GM21381 (cell line): ENCODE results near the gene THEM5.
"Not testable (repeated sequence)": the region's sequence is repeated elsewhere in the genome, so short reads cannot be mapped to it uniquely, and the experiment has no call there.

Experiments
- ATAC-seq: cut with Tn5 transposase; IDR thresholded peaks from one replicate; pipeline ENCODE4 v1.9.1; 2021; ENCODE audit warnings: mild to moderate bottlenecking, moderate library complexity; ENCODE audit not compliant: unreplicated experiment

THEM5 gene, protein sequence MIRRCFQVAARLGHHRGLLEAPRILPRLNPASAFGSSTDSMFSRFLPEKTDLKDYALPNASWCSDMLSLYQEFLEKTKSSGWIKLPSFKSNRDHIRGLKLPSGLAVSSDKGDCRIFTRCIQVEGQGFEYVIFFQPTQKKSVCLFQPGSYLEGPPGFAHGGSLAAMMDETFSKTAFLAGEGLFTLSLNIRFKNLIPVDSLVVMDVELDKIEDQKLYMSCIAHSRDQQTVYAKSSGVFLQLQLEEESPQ

DNA sequence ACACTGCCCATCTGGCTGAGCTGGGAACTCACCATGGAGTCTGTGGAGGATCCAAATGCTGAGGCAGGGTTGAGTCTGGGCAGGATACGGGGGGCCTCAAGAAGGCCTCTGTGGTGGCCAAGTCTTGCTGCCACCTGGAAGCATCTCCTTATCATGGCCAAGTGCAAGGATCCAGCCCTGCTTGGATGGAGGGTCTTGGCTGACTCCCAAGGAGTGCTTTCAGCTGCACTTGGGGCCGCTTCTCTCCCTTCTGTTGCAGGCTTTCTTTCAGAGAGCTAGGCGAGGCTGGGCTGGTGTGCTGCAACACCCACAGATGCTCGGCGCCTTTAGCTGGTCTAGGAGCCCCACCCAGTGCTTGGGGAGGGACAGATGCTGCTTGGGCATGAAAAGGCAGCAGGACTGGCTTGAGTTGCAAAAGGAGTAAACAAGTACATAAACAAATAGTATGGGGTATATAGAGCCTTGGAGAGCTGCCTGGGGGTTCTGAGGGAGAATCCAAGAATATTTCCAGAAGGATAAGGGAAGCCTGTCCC is at the start of gene THEM5:
Gene THEM5, minus strand, starts transcription at position 302 of the 533 bp plus-strand sequence. Its CDS starts 147 bp downstream, at position 155.
- ATAC-seq, result no peak

DNA sequence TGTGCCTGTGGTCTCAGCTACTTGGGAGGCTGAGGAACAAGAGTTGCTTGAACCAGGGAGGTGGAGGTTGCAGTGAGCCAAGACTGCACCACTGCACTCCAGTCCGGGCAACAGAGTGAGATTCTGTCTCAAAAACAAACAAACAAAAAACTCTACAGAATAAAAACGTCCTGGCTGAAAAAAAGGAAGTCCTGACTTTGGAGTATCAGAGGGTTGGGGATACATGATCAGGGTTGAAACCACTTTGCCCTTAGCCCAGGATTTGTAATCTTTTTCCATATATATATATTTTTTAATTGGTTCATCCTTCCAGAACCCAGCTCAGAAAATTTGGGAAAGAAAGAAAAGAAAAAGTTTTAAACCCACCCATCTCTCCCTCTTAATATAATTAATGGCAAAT is 49.3 kb upstream of the THEM5 start:
- no peak for ATAC-seq

DNA sequence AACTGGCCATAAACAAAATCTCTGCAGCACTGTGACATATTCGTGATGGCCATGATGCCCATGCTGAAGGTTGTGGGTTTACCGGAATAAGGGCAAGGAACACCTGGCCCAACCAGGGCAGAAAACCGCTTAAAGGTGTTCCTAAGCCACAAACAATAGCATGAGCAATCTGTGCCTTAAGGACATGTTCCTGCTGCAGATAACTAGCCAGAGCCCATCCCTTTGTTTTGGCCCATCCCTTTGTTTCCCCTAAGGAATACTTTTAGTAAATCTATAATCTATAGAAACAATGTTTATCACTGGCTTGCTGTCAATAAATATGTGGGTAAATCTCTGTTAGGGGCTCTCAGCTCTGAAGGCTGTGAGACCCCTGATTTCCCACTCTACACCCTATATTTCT is 47.3 kb upstream of the THEM5 start:
- not testable (repeated sequence) for ATAC-seq

DNA sequence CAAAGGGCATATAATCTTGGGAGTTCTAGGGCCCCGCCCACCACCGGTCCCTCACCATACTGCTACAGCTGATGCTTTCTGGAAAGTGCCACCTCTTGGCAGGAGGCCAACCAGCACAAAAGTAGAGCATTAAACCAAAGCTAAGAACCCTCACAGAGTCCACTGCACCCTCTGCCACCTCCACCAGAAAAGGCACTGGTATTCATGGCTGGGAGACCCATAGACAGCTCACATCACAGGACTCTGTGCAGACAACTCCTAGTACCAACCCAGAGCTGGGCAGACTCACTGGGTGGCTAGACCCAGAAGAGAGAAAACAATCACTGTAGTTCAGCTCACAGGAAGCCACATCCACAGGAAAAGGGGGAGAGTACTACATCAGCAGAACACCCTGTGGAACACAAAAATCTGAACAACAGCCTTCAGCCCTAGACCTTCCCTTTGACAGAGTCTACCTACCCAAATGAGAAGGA is 45.0 kb upstream of the THEM5 start:
- ATAC-seq, result no peak

DNA sequence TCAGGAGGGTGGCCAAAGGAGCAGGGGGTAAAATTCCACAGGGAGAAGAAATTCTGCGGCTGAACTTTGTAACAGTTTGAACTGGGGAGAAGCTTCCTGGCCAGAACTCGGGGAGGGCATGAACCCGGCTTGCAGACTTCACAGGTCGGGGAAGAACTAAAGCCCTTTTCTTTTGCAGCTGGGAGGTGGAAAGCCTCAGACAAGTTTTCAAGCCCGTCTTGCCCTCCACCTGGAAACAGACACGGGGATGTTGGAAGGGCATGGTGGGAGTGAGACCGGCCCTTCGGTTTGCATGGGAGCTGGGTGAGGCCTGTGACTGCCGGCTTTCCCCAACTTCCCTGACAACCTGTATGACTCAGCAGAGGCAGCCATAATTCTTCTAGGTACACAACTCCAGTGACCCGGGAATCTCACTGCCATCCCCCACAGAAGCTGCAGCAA is 44.5 kb upstream of the THEM5 start:
- ATAC-seq, result no peak

DNA sequence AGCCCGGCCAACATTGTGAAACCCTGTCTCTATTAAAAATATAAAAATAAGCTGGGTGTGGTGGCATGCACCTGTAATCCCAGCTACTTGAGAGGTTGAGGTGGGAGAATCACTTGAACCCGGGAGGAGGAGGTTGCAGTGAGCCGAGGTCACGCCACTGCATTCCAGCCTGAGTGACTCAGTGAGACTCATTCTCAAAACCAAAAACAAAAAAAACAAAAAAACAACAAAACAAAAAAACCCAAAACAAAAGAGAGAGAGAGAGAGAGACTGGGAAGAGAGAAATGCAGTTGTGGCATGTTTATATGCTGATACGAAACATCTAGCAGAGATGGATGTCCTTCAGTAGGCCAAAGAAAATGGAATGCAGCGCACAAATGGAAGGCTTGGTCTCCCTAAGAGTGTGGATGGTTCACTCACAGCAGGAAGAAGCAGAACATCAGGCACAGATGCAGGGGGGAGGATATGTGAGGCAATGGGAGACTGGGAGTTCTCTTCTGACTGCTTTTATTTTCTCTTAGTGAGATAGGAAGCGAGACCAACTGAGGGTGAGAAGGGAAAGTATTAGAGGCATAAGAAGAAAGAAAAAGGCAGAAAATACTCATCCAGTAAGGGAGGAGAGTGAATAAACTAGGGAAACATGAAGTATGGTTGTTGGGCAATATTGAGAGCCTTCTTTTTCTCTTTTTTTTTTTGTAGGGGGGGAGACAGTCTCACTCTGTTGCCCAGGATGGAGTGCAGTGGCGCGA is 39.8 kb upstream of the THEM5 start:
- no peak for ATAC-seq

DNA sequence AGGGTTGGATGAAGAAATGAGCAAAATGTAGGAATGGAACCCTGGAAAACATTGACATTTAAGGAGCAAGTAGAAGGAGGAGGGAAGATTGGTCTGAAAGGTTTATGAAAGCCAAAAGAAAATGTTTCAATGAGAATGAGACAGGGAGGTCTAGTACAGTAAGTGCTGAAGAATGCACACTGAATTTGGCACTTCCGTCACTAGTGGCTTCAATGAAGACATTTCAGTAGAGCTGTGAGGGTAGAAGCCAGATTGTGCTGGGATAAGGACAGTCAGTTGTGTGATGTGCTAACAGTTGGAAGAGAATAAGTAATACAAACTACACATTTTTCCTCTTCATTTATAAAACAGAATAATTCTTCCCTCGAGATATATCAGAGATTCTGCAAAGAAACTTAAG is 38.7 kb upstream of the THEM5 start:
- ATAC-seq, result no peak

DNA sequence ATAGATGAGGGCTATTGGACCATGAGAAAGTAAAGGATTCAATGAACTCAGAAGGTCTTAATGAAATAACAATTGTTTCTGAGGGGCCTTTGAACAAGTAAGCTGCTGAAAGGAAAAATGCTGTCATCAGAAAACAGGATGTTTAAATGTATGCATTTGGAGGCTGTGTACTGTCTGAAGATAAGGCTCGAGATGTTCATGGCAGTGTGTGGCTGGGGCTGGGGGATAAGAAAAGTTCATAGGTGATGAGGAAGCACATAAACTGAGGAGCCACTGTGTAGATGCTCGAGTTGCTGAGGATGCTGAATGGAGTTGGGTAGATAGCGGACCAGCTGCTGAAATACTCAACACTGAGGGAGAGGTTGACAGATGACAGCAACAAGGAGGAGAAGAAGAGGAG is 38.0 kb upstream of the THEM5 start:
- no peak for ATAC-seq

DNA sequence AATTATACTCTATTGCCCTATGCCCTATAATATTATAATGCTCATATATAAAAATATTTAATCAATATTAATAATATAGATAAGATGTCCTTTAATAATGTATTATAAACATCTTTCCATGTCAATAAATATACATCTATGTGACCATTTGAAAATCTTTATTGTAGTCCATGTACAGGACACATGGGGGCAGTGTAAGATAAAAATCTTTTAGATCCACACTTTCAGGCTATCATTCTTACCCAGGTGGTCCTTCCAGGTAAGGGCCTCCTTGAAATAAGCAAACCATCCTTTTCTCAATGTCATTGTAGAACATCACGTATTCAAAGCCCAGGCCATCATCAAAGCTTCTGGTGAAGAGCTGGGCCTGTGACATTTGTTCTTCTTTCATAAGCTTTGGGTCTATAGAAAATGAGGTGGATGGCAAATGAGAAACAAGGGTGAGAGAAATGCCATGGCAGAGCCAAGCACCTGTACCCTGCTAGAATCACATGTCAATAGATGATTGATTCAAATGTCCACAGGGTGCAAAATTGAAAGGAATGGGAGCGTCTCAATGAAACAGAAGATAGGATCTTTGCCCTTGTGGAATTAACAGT is 35.6 kb upstream of the THEM5 start:
- no peak for ATAC-seq

DNA sequence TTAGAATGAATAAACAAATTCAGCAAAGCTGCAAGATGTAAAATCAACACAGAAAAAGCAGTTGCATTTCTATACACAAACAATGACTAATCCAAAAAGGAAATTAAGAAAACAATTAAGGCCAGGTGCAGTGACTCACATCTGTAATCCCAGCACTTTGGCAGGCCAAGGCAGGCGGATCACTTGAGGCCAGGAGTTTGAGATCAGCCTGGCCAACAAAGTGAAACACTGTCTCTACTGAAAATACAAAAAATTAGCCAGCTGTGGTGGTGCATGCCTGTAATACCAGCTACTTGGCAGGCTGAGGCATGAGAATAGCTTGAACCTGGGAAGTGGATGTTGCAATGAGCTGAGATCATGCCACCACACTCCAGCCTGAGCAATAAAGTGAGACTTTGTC is 33.5 kb upstream of the THEM5 start:
- ATAC-seq, result no peak

DNA sequence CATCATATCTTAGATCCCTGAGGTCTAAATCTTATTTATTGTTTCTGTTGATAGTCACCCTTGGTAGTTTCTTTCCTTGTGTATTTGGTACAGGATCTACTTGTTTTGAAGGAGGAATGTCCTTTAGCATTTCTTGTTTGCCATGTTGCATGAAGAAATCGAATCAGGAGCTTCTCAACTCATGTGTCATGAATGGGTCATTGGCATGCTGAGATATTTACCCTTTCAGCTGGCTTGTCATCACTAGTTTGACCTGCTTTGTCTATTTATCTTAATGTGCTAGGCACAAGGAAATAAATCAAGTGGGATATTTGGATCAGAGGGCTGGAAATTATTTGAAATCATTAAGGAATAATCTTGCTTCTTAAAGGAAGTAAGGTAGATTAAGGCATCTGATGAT is 32.0 kb upstream of the THEM5 start:
- no peak for ATAC-seq

DNA sequence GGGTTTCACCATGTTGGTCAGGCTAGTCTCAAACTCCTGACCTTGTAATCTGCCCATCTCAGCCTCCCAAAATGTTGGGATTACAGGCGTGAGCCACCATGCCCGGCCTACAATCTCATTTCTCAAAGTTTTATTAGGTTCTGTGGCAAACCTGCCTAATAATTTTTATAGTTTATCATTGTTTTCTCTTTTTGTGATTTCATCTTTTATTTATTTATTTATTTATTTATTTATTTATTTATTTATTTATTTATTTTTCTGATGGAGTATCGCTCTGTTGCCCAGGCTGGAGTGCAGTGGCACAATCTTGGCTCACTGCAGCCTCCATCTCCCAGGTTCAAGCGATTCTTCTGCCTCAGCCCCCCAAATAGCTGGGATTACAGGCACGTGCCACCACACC is 31.4 kb upstream of the THEM5 start:
- ATAC-seq, result not testable (repeated sequence)

DNA sequence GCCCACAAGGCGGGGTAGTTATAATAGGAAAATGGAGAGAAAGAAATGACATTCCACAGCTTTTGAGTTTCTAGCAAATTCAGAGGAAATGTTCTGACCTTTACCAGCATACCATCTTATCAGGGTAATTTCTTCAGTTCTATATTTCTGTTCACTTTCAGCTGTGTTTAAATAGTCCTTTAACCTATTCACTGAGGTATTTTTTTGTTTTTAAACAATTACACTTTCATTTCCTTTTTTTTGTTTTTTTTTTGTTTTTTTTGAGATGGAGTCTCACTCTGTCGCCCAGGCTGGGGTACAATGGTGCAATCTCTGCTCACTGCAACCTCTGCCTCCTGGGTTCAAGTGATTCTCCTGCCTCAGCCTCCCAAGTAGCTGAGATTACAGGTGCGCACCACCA is 30.9 kb upstream of the THEM5 start:
- ATAC-seq, result not testable (repeated sequence)

DNA sequence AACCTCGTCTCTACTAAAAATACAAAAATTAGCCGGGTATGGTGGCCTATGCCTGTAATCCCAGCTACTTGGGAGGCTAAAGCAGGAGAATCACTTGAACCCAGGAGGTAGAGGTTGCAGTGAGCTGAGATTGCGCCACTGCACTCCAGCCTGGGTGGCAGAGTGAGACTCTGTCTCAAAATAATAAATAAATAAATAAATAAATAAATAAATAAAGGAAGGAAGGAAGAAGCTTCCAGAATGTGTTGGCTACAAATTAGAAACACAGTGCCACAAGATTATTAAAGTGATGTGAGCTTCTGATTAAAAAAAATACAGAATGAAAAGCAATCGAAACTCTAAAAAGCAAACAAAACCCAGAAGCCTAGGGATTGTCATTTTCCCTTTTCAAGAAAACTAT is 30.4 kb upstream of the THEM5 start:
- ATAC-seq, result not testable (repeated sequence)

DNA sequence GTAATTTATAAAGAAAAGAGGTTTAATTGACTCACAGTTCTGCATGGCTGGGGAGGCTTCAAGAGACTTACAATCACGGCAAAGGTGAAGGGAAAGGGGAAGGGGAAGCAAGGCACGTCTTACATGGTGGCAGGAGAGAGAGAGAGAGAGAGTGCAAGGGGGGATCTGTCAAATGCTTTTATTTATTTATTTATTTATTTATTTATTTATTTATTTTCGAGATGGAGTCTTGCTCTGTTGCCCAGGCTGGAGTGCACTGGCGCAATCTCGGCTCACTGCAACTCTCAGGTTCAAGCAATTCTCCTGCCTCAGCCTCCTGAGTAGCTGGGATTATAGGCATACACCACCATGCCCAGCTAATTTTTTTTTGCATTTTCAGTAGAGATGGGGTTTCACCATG is 29.4 kb upstream of the THEM5 start:
- ATAC-seq, result not testable (repeated sequence)

DNA sequence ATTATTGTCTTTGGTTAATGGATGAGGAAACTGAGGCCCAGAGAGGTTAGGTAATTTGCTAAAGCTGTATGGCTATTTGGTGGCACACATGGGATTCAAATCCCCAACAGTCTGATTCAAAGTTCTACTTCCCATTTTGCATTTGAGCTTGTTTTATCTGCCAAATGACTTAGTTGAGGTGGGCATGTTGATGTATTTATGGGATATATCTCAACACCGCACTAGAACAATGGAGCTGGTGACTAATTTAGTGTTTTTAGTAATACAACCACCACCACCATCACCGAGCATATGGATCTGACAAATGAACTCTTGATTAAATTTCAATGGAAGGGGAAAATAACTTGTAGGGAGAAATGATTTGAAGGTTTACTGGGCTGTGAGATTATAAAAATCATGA is 29.0 kb upstream of the THEM5 start:
- no peak for ATAC-seq

DNA sequence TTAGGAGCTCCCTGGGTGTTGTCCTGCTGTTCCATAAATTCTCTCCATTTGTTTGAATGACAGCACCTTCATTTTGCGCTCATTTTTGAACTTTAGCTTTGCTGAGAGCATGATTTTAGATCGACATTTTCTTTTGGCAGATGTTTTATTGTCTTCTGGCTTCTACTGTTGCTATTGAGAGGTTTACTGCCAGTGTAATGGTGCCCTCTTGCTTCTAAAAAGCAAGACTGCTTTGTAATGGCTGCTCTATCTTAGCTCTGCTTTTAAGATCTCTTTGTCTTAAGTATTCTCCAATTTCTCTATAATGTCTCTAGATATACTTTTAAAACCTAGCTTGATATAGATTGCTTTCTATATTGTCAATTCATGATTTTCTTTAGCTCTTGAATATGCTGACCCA is 28.0 kb upstream of the THEM5 start:
- no peak for ATAC-seq

DNA sequence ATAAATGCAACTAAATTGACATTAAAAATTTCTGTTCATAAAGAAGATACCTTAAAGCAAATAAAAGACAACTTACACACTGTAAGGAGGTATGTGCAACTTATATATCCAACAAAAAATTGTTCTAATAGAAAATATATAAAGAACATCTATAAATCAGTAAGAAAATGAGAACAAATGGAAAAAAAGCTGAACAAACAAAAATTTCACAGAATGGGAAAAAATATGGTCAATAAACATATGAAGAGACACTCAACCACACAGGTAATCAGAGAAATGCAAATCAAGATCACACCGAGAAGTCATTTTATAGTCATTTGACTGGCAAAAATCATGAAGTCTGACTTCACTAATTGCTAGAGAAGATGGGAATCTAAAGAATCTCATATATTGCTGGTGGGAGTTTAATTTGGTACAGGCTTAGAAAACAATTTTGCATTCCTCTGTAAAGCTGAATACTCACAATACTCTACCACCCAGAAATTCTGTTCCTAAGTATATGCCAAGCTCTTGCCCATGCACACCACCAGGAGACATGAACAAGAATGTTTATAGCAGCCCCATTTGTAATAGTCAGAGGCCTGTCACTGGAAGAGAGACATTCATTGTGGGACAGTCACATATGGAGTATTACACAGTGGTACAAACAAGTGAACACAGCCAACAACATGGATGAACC is 22.0 kb upstream of the THEM5 start:
- ATAC-seq, result no peak

DNA sequence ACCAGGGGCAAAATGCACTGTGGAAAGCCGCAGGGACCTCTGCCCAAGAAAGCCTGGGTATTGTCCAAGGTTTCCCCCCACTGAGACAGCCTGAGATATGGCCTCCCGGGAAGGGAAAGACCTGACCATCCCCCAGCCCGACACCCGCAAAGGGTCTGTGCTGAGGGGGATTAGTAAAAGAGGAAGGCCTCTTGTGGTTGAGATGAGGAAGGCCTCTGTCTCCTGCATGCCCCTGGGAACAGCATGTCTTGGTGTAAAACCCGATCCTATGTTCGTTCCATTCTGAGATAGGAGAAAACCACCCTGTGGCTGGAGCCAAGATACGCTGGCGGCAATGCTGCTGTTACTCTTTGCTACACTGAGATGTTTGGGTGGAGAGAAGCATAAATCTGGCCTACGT is 19.3 kb upstream of the THEM5 start:
- not testable (repeated sequence) for ATAC-seq

DNA sequence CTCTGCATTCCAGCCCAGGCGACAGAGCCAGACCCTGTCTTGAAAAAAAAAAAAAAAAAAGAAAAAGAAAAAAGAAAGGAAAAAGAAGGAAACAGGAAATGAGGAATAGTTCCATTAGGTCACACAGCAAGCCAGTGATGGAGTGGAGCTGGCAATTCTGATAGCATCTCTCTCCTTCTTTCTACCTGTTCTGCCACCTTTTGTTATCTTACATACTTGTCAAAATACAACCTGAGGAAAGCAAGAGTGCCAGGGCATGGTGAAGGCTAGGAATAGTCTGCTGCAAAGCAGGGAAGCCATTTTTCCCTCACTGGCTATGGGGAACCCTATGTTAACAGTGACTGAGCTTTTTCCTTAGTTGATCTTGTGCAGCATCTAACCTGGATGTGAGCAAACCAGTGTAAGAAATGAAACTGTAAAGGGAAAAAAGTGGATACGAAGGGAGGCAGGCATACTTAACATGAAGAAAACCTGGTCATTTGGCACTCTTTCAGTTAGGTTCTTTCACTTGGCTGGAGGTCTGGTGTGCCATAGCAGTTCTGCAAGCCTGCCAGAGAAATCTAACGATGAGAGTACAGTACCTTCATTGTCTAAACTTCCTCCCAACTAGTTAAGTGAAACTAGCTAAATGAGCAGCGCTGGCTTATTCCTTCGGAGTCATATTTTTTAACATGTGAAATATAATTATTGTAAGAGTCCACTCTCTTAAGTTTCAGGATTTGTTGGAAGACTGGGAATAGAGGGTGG is 17.9 kb upstream of the THEM5 start:
- ATAC-seq, result no peak
